Cardiac fibroblast (primary cell): ENCODE measurements around the gene SNU13.
"Not testable (repeated sequence)": the region's sequence is repeated elsewhere in the genome, so short reads cannot be mapped to it uniquely, and the experiment has no call there.

ENCODE experiments used
- DNase-seq, 2 donors: peaks; one replicate each; pipeline versions ENCODE4 v3.0.0 to v3.0.0-alpha.2; 2010; ENCODE audit warnings: low read depth in 2 of 2
- H3K4me3 ChIP-seq, 2 donors: replicated peaks in 1 of 2; 1 replicate in 1 of 2; 2 replicates in 1 of 2; pipeline ENCODE4 v1.5.1; 2011; ENCODE audit warnings: low read depth in 2 of 2, low read length in 2 of 2, mild to moderate bottlenecking in 2 of 2, moderate library complexity in 1 of 2
- CTCF ChIP-seq: IDR thresholded peaks from one replicate; pipeline ENCODE4 v1.5.1; 2011; ENCODE audit warnings: low read depth, mild to moderate bottlenecking, low read length, inconsistent platforms

The SNU13 gene

GRCh38 chr22:41682033-41682807 is 6.4 kb downstream of the SNU13 start:
- DNase-seq, result peak; percentile 88 to 93
- no peak for TF ChIP-seq CTCF
- H3K4me3 ChIP-seq, result peak overlapping the region; percentile 64 to 74

- H3K4me3 ChIP-seq, result peak overlapping the region; percentile 64 to 74
- peak in 1 of 2 donors; percentile 18 for DNase-seq
- TF ChIP-seq CTCF, result no peak
Measured at GRCh38 chr22:41681616-41682015, 7.1 kb downstream of the SNU13 start.

- H3K4me3 ChIP-seq, result no peak overlapping the region
- DNase-seq, result no peak
- no peak for TF ChIP-seq CTCF
Measured at GRCh38 chr22:41676134-41676533, 12.5 kb downstream of the SNU13 start.

GRCh38 chr22:41674846-41675340 is 13.8 kb downstream of the SNU13 start:
- DNase-seq, result no peak
- TF ChIP-seq CTCF, result no peak
- H3K4me3 ChIP-seq, result no peak overlapping the region

GRCh38 chr22:41672780-41673509 is 15.7 kb downstream of the SNU13 start:
- peak in 1 of 2 donors; percentile 14 for DNase-seq
- peak; percentile 18 for TF ChIP-seq CTCF
- H3K4me3 ChIP-seq, result no peak overlapping the region

- DNase-seq, result peak in 1 of 2 donors; percentile 72
- H3K4me3 ChIP-seq, result not testable (repeated sequence)
Measured at GRCh38 chr22:41672096-41672495, 16.6 kb downstream of the SNU13 start.
